IPS-15b (cell line): Measurements from ENCODE around the gene CYFIP2.
"Not testable (repeated sequence)": the region's sequence is repeated elsewhere in the genome, so short reads cannot be mapped to it uniquely, and the experiment has no call there.

Source experiments
- H3K27me3 ChIP-seq: one replicate; pipeline ENCODE4 v1.6.1; 2013; ENCODE audit warnings: low read length; ENCODE audit not compliant: control insufficient read depth, insufficient read depth
- H3K36me3 ChIP-seq: one replicate; pipeline ENCODE4 v1.6.1; 2013; ENCODE audit warnings: low read length; ENCODE audit not compliant: control insufficient read depth, insufficient read depth
- H3K4me1 ChIP-seq: one replicate; pipeline ENCODE4 v1.6.1; 2013; ENCODE audit warnings: mild to moderate bottlenecking, low read length; ENCODE audit not compliant: control insufficient read depth, insufficient read depth
- H3K4me3 ChIP-seq: one replicate; pipeline ENCODE4 v1.5.1; 2013; ENCODE audit warnings: low read depth, low read length
- H3K9ac ChIP-seq: one replicate; pipeline ENCODE4 v1.6.1; 2013; ENCODE audit warnings: low read depth, mild to moderate bottlenecking, low read length
- H3K9me3 ChIP-seq: one replicate; pipeline ENCODE4 v1.6.1; 2013; ENCODE audit warnings: mild to moderate bottlenecking, low read length; ENCODE audit not compliant: control insufficient read depth, insufficient read depth

CYFIP2 gene

DNA sequence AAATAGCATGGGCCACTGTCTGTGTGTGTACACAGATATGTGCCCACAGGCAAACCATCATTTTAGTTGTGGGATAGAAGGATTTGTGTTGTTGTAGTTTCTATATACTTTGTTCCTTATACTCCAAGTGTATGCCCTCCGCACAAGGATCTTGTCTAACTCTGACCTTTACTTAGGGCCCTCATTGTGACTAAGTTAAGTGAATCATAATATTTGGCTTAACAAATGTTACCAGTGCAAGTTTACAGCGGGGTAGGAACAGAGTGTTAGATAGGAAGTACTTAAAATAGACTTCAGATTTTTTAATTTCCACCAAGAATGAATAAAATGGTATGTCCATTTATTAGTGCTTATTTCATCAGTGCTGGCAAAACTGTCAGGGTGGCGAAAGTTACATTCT, 29.5 kb upstream of the CYFIP2 start:
- Histone ChIP-seq H3K36me3 (no peaks in the 10 kb centered on the region), H3K4me3 (no peak overlapping the region), H3K27me3 (no peaks in the 10 kb centered on the region), H3K4me1 (no peaks in the 10 kb centered on the region), H3K9ac (no peak overlapping the region), H3K9me3 (no peaks in the 10 kb centered on the region)

DNA sequence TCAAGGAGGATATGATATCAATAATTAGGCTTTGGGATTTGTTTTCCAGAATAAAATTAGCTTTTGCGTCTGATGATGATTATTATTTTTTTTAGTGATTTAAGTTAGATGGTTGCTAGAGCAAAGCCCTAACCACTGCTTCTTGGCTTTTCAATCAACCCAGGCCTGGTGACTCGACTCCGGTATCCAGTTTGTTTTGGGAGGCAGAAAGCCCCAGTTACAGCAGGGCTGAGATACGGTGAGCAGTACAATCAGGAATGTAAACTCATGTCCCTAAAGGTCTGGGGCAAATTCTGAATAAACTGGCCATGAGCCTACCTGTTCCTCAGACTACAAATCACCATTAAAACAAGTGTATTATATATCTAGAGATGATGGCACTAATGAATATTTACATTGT, 24.4 kb upstream of the CYFIP2 start:
- no peak overlapping the region for H3K9ac ChIP-seq
- H3K27me3 ChIP-seq, result no peaks in the 10 kb centered on the region
- H3K9me3 ChIP-seq, result no peaks in the 10 kb centered on the region
- no peak overlapping the region for H3K4me3 ChIP-seq
- no peaks in the 10 kb centered on the region for H3K36me3 ChIP-seq
- H3K4me1 ChIP-seq, result peaks cover 6% of the 10 kb centered on the region

DNA sequence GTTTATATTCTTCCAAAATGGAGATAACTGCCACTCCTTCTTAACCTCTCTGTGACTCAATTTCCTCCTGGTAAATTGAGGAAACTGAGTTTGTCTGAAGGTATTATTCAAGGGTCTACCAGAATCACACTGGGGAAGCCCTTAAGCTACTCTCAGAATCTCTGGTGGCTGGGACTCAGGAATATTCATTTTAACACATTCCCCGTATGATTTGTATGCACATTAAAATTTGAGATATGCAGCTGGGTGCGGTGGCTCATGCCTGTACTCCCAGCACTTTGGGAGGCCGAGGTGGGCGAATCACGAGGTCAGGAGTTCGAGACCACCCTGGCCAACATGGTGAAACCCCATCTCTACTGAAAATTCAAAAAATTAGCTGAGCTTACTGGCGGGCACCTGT, 21.2 kb upstream of the CYFIP2 start:
- not testable (repeated sequence) for H3K36me3 ChIP-seq, H3K4me3 ChIP-seq, H3K27me3 ChIP-seq, H3K4me1 ChIP-seq, H3K9ac ChIP-seq, H3K9me3 ChIP-seq

DNA sequence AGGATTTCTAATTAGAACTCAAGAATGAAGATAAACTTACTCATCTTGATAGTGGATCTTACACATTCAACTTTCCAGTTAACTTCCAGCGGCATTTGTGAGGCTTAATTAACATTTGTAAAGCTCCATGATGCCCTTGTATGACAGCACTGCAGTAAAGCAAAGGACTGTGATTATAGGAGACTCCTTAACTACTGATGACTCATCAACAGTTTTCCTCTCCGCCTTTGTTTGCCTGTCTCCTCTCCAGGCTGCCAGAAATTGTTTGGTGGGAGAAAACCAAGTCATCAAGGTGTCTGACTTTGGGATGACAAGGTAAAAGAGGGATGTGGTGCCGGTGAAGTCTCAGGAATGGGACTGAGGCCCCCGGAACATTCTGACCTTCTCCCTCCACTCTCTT, 20.4 kb upstream of the CYFIP2 start:
- Histone ChIP-seq H3K4me1 (peaks cover 6% of the 10 kb centered on the region), H3K27me3 (no peaks in the 10 kb centered on the region), H3K9me3 (no peaks in the 10 kb centered on the region), H3K9ac (no peak overlapping the region), H3K4me3 (no peak overlapping the region), H3K36me3 (no peaks in the 10 kb centered on the region)

DNA sequence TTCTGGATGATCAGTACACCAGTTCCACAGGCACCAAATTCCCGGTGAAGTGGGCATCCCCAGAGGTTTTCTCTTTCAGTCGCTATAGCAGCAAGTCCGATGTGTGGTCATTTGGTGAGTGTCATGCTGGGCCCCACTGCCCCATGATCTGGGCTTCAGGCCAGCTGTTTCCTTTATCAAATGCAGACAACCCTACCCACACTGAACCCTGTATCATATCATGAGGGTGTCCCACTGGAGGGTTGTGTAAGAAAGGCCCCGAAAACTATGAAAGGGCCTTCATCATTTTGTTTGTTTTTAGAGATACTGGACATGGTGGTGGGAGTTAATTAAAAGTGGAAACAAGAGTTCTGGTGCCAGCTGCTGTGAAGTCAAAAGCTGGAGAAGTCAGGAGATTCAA, 20.0 kb upstream of the CYFIP2 start:
- no peaks in the 10 kb centered on the region for H3K9me3 ChIP-seq
- H3K4me3 ChIP-seq, result no peak overlapping the region
- H3K9ac ChIP-seq, result no peak overlapping the region
- no peaks in the 10 kb centered on the region for H3K27me3 ChIP-seq
- peaks cover 6% of the 10 kb centered on the region for H3K4me1 ChIP-seq
- no peaks in the 10 kb centered on the region for H3K36me3 ChIP-seq

DNA sequence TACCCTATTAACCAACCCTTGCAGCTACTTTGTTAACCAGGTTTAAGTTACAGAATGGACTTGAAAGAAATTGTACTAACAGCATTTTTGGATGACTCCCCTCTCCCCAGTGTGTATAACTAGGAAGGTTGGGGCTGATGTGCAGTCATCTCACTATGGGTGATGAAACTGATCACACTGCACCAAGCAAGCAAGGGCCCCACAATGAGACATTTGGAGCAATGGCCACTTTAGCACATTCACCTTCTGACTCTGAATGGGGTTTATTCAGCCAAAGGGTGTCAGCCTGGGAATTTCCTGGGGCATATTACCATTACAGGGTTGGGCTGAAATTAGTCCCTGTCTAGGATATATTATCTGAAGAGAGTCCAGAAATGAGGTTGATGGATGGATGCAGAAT, 18.7 kb upstream of the CYFIP2 start:
- H3K9me3 ChIP-seq, result no peaks in the 10 kb centered on the region
- no peaks in the 10 kb centered on the region for H3K36me3 ChIP-seq
- no peak overlapping the region for H3K9ac ChIP-seq
- no peak overlapping the region for H3K4me3 ChIP-seq
- no peaks in the 10 kb centered on the region for H3K27me3 ChIP-seq
- H3K4me1 ChIP-seq, result peaks cover 6% of the 10 kb centered on the region

DNA sequence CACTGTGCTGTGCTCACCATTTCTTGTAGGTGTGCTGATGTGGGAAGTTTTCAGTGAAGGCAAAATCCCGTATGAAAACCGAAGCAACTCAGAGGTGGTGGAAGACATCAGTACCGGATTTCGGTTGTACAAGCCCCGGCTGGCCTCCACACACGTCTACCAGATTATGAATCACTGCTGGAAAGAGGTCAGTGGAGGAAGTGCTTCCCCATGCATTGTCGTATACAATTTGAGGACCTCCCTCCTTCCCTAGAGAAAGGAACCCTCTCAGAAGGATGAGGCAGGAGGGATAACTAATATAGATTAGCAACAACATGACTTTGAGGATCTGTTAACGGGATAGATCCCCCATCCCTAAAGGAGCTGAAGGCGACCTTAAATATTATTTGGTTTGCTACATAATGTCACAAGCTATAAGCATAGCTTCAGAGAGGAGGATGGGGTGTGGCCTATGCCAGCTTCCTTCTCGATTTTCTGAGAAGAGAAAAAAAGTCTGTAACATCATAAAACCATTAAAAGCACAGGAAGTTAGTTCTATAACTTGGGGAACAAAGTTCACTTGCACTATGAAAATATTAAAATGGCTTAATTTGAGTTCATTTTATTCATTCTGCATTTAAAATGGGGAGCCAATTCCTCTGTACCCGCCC, 17.0 kb upstream of the CYFIP2 start:
- H3K9me3 ChIP-seq, result no peaks in the 10 kb centered on the region
- H3K4me3 ChIP-seq, result no peak overlapping the region
- H3K4me1 ChIP-seq, result peaks cover 6% of the 10 kb centered on the region
- no peak overlapping the region for H3K9ac ChIP-seq
- no peaks in the 10 kb centered on the region for H3K27me3 ChIP-seq
- no peaks in the 10 kb centered on the region for H3K36me3 ChIP-seq

DNA sequence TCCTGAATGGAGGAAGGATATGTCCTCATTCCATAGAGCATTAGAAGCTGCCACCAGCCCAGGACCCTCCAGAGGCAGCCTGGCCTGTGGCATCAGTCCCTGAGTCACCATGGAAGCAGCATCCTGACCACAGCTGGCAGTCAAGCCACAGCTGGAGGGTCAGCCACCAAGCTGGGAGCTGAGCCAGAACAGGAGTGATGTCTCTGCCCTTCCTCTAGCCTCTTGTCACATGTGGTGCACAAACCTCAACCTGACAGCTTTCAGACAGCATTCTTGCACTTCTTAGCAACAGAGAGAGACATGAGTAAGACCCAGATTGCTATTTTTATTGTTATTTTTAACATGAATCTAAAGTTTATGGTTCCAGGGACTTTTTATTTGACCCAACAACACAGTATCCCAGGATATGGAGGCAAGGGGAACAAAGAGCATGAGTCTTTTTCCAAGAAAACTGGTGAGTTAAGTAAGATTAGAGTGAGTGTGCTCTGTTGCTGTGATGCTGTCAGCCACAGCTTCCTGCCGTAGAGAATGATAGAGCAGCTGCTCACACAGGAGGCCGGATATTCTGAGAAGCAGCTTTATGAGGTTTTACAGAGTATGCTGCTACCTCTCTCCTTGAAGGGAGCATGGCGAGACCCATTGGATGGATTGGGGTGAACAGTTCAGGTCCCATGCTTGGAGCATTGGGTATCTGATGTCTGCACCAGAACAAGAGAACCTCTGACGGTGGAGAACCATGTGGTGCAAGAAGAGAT, 13.0 kb upstream of the CYFIP2 start:
- Histone ChIP-seq H3K9me3 (no peaks in the 10 kb centered on the region), H3K9ac (no peak overlapping the region), H3K27me3 (no peaks in the 10 kb centered on the region), H3K4me3 (no peak overlapping the region), H3K36me3 (no peaks in the 10 kb centered on the region), H3K4me1 (no peaks in the 10 kb centered on the region)

DNA sequence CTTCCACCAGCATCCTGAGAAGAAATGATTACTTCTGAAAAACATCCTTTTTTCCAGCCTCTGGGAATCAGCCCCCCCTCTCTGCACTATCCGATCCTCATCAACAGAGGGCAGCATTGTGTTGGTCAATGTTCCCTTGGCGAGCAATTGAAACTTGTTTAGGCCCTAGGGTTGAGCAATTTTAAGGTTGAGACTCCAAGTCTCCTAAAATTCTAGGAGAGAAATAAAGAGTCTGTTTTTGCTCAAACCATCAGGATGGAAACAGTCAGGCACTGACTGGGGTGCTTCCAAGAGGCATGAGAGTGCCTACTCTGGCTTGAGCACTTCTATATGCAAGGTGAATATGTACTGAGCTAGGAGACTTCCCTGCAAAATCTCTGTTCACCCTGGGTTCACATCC, 12.4 kb upstream of the CYFIP2 start:
- no peak overlapping the region for H3K4me3 ChIP-seq
- no peaks in the 10 kb centered on the region for H3K36me3 ChIP-seq
- H3K9ac ChIP-seq, result no peak overlapping the region

DNA sequence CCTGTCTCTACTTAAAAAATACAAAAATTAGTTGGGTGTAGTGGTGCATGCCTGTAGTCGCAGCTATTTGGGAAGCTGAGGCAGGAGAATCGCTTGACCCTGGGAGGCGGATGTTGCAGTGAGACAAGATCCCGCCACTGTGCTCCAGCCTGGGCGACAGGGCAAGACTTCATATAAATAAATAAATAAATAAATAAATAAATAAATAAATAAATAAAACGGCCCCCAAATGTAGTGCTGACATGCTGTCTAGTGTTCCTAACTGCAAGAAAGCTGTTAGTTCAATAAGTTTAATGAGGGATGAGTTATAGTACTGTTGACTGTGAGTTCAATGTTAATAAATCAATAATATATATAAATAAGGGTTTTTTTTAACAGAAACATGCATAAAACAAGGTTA, 7.5 kb upstream of the CYFIP2 start:
- H3K27me3 ChIP-seq, result peaks cover 2% of the 10 kb centered on the region
- H3K9ac ChIP-seq, result no peak overlapping the region

More for the DNA sequence above, 12.4 kb upstream of the CYFIP2 start:
- Histone ChIP-seq H3K27me3 (no peaks in the 10 kb centered on the region), H3K4me1 (no peaks in the 10 kb centered on the region), H3K9me3 (no peaks in the 10 kb centered on the region)

DNA sequence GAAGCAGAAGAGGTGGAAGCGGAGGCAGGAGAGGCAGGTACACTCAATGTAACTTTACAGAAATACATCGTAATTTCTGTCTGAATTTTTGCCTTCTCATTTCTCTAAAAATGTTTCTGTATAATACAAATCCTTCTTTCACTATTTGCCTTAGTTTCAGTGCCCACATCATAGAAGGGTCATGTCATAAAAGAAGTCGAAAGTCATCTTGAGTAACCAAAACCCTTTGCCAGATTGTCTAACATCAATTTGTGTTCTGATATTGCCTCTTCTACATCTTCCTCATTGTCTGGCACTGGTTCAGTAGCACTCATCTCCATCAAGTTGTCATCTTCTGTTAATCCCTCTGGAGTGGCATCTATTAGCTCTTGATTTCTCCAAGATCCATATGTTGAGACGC, 6.2 kb upstream of the CYFIP2 start:
- peaks cover 5% of the 10 kb centered on the region for H3K27me3 ChIP-seq
- H3K36me3 ChIP-seq, result no peaks in the 10 kb centered on the region
- no peaks in the 10 kb centered on the region for H3K9me3 ChIP-seq
- H3K4me1 ChIP-seq, result no peaks in the 10 kb centered on the region
- H3K9ac ChIP-seq, result no peak overlapping the region
- no peak overlapping the region for H3K4me3 ChIP-seq

More for the DNA sequence above, 7.5 kb upstream of the CYFIP2 start:
- Histone ChIP-seq H3K36me3 (no peaks in the 10 kb centered on the region), H3K4me3 (no peak overlapping the region), H3K4me1 (no peaks in the 10 kb centered on the region), H3K9me3 (no peaks in the 10 kb centered on the region)

DNA sequence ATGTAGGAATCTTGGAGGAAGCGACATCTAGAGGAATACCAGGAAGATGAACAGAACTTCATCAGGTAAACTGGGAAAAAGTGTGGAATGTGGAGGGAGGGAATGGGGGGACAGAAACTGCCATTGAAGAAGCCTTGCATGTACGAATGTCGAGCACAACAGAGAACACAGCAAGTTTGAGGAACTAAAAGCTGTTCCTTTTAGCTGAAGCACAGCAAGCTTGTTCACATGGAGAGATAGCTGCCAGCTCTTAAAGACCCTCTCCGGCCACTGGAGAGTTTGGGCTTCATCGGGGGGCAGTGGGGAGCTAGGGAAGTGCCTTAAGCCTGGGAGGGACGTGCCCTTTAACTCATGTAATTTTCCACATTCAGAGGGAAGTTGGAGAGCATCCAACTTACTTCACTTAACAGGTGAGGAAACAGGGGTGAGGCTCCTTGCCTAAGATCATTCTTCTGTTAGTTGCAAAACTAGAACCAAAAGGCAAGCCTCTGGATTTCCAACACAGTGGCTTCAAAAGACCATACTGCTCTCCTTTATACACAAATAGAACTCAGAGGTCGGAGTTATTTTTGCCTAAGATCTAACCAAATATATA, 2.3 kb upstream of the CYFIP2 start:
- peaks cover 15% of the 10 kb centered on the region for H3K27me3 ChIP-seq
- H3K9me3 ChIP-seq, result no peaks in the 10 kb centered on the region
- H3K9ac ChIP-seq, result no peak overlapping the region
- peaks cover 9% of the 10 kb centered on the region for H3K4me1 ChIP-seq
- H3K36me3 ChIP-seq, result no peaks in the 10 kb centered on the region
- no peak overlapping the region for H3K4me3 ChIP-seq
